Measurements from ENCODE around the gene AP3S2. TPM values are rescaled to one million over a fixed set of nuclear protein-coding genes. Genes with fewer than 3 reads are reported as not detected.

The AP3S2 gene
- total RNA-seq, 1 experiment from 2014 or later, result 23.3 TPM

DNA sequence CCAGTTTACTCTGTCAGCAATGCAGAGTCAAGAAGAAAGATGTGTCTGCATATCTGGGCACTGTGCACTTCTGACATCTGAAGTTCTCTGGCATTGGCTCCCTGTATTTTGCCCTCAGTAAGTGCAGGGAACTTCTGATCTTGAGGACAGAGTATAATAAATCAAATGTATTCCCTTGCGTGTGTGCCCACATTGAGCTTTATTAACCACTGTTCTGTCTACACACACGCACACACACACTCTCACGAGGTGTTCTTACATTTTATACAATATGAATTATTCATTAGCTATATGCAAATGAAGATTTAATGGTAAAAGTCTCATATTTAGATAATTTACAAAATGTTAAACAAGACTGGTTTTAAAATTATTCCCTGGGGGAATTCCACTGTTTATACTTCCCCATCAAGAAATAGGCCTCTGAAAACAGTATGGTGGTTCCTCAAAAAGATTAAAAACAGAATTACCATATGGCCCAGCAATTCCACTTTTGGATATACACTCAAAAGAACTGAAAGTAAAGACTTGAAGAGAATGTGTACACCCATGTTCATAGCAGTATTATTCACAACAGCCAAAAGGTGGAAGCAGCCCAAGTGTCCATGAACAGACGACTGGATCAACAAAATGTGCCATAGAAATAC, 54.5 kb downstream of the AP3S2 start:
- Histone ChIP-seq H3K36me3 (ENCODE audit: control insufficient read depth in 1 of 2, insufficient read depth in 2 of 2, low read length in 2 of 2) (peaks cover 9 to 11% of the 10 kb centered on the region in 2 experiments; a peak in 3 of 4 replicates), H3K79me2 (ENCODE audit: insufficient read depth, low read length) (0 out of 2 replicates have a peak, but pooled peaks cover 3% of the 10 kb centered on the region), H2AFZ (ENCODE audit: low read depth, low read length, poor library complexity, severe bottlenecking) (no peak overlapping the region), H4K20me1 (ENCODE audit: insufficient read depth) (no peaks in the 10 kb centered on the region), H3K27ac (ENCODE audit: low read depth, low read length) (no peak overlapping the region), H3K9me2 (ENCODE audit: insufficient read depth) (no peaks in the 10 kb centered on the region), H3K9ac (ENCODE audit: low read length) (no peak overlapping the region), H3K4me3 (replicated peaks in 1 of 2; ENCODE audit: low read depth in 1 of 2, low read length in 2 of 2) (no peak overlapping the region), H3K4me2 (ENCODE audit: low read length) (no peak overlapping the region), H3K9me3 (ENCODE audit: control insufficient read depth in 1 of 2, insufficient read depth in 1 of 2, low read depth in 1 of 2, low read length in 2 of 2) (no peaks in the 10 kb centered on the region), H3K27me3 (ENCODE audit: insufficient read depth, low read length) (no peaks in the 10 kb centered on the region), H3K4me1 (ENCODE audit: control insufficient read depth in 1 of 2, insufficient read depth in 2 of 2, low read length in 2 of 2) (peaks cover 2 to 20% of the 10 kb centered on the region in 2 experiments; a peak in 2 of 4 replicates)
- intact Hi-C loops (cut with micrococcal nuclease), result no loop called here
- no TSS peak for BruUV-seq (replicated peaks)
- POLR2A ChIA-PET, result no interaction called here
- RAD21 ChIA-PET (ENCODE audit: low non-redundant PET in 1 of 2, low total read pairs in 2 of 2, uncharacterized antibody in 2 of 2, unreplicated experiment in 2 of 2), result no interaction called here
- CTCF ChIA-PET, result no interaction called here
- ATAC-seq (no peak), DNase-seq (ENCODE audit: low read depth, low spot score) (no peak)
- TF ChIP-seq ATF3 (IDR thresholded peaks at IDR 0.05) (no peak), ELF1 (IDR thresholded peaks at IDR 0.05; ENCODE audit: borderline replicate concordance, low read depth) (no peak), SP1 (IDR thresholded peaks at IDR 0.05; ENCODE audit: low read depth) (no peak), SRF (IDR thresholded peaks at IDR 0.05; ENCODE audit: low read depth) (no peak), ZNF274 (IDR thresholded peaks at IDR 0.05; ENCODE audit: low read depth, low read length) (no peak), CBX3 (IDR thresholded peaks at IDR 0.05; ENCODE audit: low read depth) (no peak), EGR1 (IDR thresholded peaks at IDR 0.05; ENCODE audit: low read depth) (no peak), EZH2 (IDR thresholded peaks at IDR 0.05) (no peak), CEBPB (IDR thresholded peaks at IDR 0.05; ENCODE audit: low read depth) (no peak), CTCF (IDR thresholded peaks at IDR 0.05 in 2 of 3, conservative IDR thresholded peaks at IDR 0.05 in 1 of 3; ENCODE audit: borderline replicate concordance in 1 of 3, insufficient read depth in 1 of 3, low read depth in 2 of 3, low read length in 2 of 3) (no peak), TCF7L2 (IDR thresholded peaks at IDR 0.05; ENCODE audit: borderline replicate concordance, extremely low read depth, insufficient read depth, insufficient read length) (no peak), POLR2AphosphoS5 (IDR thresholded peaks at IDR 0.05; ENCODE audit: low read depth, low read length) (no peak)
- TF ChIP-seq, protein P1, sequence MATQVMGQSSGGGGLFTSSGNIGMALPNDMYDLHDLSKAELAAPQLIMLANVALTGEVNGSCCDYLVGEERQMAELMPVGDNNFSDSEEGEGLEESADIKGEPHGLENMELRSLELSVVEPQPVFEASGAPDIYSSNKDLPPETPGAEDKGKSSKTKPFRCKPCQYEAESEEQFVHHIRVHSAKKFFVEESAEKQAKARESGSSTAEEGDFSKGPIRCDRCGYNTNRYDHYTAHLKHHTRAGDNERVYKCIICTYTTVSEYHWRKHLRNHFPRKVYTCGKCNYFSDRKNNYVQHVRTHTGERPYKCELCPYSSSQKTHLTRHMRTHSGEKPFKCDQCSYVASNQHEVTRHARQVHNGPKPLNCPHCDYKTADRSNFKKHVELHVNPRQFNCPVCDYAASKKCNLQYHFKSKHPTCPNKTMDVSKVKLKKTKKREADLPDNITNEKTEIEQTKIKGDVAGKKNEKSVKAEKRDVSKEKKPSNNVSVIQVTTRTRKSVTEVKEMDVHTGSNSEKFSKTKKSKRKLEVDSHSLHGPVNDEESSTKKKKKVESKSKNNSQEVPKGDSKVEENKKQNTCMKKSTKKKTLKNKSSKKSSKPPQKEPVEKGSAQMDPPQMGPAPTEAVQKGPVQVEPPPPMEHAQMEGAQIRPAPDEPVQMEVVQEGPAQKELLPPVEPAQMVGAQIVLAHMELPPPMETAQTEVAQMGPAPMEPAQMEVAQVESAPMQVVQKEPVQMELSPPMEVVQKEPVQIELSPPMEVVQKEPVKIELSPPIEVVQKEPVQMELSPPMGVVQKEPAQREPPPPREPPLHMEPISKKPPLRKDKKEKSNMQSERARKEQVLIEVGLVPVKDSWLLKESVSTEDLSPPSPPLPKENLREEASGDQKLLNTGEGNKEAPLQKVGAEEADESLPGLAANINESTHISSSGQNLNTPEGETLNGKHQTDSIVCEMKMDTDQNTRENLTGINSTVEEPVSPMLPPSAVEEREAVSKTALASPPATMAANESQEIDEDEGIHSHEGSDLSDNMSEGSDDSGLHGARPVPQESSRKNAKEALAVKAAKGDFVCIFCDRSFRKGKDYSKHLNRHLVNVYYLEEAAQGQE (IDR thresholded peaks at IDR 0.05; ENCODE audit: low read depth), result no peak
